ENCODE measurements around the gene DBN1.

DBN1 gene

DNA sequence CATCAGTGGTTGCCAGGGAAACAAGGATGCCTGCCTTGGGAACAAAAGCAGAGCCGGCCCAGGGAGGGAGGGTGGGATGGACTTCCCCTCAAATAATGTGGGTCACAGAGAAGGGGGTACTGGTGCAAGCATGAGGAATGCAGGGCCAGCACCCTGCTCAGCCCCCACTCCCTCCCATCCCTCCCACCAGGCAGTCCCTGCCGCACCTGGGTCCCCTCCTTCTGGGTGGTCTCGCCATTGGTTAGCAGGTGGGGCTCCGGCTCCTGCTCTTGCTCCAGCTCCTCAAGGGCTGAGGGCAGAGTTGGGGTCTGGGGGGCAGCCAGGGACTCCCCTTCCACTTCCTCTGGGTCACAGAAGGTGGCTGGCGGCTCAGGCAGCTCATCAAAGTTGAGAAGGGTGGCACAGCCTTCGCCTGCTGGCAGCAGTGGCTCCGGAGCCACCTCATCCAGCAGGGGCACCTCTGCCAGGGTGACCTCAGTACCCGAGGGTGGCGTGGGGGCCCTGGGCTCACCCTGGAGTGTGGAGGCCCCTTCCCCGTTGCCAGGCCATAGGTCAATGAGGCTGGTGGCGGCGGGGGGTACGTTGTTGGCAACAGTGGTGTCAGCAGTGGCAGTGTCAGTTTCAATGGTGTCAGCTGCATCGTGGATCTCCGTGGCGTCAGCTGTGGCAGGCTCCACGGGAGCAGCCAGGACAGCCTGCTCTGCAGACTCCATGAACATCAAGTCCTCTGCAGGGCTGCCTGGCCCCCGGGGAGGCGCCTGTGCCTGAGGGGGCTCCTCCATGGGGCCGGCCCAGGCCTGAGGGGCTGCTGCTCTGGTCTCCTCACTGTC is 15.4 kb downstream of the DBN1 start:
- in situ Hi-C loops (cut with MboI; ENCODE audit: low sequenced_read_pairs) = no loop called here

GRCh38 chr5:177456976-177457851 is 16.2 kb downstream of the DBN1 start:
- in situ Hi-C loops (cut with MboI; ENCODE audit: low sequenced_read_pairs) = no loop called here

DNA sequence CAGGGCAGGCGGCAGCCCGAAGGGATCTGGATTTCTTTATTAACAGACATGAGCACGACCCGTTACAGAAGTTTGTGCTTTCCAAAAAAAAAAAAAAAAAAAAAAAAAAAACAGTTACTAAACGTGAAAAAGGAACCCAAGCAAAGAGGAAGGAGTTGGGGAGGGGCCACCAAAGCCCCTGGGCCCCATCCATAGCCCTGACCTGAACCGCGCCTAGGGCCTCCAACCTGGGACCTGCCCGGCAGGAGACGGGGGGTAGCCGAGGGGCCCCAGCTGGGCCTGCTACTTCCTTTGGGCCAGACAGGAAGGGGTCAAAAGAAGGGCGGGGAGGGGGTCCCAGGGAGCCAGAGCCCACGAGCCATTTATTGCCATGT is 16.9 kb downstream of the DBN1 start:
- in situ Hi-C loops (cut with MboI; ENCODE audit: low sequenced_read_pairs) = no loop called here

DNA sequence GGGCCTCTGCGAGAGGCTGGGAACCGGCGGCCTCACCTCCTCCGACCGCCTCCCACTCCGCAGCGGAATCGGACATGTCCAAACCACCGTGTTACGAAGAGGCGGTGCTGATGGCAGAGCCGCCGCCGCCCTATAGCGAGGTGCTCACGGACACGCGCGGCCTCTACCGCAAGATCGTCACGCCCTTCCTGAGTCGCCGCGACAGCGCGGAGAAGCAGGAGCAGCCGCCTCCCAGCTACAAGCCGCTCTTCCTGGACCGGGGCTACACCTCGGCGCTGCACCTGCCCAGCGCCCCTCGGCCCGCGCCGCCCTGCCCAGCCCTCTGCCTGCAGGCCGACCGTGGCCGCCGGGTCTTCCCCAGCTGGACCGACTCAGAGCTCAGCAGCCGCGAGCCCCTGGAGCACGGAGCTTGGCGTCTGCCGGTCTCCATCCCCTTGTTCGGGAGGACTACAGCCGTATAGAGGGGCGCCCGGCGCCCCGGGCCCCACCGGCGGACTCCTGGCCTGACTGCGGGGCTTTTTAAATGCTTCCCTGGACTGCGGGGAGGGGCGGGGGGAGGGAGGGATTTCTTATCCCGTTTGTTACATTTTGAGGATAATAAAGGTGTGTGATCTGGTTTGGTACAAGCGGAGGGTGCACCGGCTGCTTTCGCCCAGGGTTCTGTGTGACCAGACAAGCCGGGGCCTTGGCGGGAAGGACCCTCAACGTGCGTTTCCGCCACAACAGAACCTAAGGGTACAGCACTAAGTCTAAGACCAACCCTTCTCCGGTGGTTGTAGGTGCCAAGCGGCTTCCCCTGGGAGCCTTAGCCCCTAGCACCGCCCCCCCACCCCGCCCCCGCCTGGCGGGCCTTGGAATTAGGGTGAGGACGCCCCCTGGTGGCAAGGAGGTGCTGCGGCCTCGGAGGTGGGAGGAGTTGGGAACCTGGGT is 17.5 kb downstream of the DBN1 start:
- in situ Hi-C loops (cut with MboI; ENCODE audit: low sequenced_read_pairs) = no loop called here

- in situ Hi-C loops (cut with MboI; ENCODE audit: low sequenced_read_pairs) = no loop called here
These were observed 18.3 kb downstream of the DBN1 start for GRCh38 chr5:177455036-177455660.

DNA sequence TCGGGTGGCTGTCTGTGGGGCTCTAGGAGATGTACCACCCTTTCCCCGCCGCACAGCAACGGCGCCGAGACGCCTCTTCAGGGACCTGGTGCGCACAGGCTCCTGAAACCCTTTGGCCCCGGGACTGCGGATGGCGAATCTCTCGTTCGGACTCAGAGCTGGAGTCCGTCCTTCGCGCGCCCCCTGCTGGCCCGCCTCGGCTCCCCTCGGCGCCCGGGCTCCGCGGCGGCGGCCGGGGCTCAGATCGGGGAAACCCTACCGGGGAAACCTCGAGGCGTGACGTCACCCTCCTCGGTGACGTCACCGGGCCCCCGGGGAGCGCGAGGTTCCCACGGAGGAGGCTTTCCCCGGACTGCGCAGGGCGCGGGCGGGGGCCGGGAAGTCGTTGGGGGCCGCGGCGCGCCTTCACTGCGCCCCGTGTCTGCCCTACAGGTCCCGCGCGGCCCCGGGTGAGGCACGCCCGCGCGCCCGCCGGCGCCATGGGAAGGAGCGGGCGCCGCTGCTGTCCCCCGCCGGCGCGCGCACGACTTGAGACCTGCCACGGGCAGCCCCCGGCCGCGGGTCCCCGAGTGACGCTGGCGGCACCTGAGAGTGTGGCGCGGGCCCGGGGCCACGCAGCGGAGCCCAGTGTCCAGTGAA is 18.9 kb downstream of the DBN1 start:
- in situ Hi-C loops (cut with MboI; ENCODE audit: low sequenced_read_pairs) = no loop called here

- in situ Hi-C loops (cut with MboI; ENCODE audit: low sequenced_read_pairs) = no loop called here
These were observed 19.5 kb downstream of the DBN1 start for GRCh38 chr5:177453852-177454396.

DNA sequence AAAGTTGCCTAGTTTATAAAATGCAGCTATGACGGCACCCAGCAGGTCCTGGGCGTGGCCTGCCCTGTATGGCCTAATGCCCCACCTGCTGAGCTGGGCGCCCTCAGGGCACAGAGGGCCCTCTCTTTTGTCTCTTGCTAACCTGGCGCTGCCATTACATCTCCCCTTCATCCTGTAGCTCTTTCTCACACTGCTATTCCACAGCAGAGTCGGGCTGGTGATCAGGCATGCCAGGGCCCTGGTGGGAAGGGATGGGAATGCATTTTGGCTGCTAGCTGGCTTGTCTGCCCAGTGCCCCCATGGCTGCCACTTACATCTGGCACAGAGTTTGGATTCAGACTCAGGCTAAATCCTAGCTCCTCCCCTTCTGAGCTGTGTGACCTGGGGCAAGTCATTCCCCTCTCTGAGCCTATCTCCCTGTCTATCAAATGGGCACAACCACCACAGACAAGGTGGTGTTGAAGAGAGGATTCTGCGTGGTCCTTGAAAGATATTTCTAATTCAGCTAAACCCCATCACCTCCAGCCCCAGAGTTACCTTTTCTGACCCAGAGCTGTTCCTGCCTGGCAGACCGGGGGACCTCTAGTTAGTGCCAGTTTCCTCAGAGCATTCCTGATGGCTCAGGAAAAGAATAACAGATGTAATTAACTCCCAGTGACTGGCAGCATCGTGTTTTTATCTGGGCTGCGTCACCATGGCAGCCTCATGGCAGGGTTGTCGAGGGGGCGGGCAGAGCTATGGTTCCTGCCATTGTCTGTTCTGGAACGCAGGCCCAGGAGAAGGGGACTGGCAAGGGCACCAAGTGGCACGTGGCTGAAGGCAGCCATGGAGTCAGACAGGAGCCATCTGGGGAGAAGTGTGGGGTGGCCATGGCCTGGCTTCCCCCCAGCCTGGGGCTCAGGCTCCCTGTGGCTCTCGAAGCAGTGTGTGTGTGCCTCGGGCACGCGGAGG is 20.5 kb downstream of the DBN1 start:
- in situ Hi-C loops (cut with MboI; ENCODE audit: low sequenced_read_pairs) = no loop called here

- in situ Hi-C loops (cut with MboI; ENCODE audit: low sequenced_read_pairs) = no loop called here
These were observed 22.6 kb downstream of the DBN1 start for GRCh38 chr5:177450667-177451424.

DNA sequence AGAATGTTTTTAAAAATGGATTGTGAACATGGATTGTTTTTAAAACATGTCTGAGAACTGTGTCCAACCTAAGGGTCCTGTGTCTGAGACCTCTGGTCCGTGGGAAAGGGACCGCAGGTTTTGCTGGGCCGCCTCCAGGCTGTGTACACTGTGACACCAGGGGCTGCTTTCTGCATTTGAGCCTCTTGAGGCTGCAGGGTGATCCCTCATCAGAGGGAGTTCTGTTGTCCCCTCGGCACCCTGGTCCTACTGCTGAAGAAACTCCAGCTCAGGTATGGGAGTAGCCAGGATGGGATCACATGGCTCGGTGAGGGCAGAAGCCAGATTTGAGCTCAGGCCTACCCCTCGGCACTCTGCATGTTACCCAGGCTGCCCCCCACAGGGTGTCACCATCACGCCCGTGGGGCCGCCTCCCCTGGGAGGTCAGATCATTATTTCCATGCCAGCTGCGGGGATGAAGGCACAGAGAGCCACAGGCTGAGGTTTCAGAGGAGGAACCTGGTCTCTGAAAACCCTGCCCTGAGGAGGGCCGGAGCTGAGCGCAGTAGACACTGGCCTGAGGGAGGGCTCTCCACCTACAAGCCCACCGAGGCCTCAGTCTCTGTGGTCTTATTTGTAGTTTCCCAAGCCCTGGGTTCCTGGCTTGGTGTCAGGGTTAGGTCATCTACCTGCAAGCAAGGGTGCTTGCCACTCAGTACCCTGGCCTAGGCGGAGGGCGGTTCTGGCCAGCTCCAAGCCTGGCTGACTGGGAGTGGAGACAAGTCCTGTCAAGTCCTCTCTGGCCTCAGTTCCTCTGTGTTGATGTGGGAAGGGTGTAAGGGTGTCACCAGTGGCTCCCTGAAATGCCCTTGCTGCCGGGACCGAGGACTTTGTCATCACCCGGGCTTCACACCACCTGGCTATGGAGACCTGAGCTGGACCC is 24.0 kb downstream of the DBN1 start:
- in situ Hi-C loops (cut with MboI; ENCODE audit: low sequenced_read_pairs) = no loop called here

DNA sequence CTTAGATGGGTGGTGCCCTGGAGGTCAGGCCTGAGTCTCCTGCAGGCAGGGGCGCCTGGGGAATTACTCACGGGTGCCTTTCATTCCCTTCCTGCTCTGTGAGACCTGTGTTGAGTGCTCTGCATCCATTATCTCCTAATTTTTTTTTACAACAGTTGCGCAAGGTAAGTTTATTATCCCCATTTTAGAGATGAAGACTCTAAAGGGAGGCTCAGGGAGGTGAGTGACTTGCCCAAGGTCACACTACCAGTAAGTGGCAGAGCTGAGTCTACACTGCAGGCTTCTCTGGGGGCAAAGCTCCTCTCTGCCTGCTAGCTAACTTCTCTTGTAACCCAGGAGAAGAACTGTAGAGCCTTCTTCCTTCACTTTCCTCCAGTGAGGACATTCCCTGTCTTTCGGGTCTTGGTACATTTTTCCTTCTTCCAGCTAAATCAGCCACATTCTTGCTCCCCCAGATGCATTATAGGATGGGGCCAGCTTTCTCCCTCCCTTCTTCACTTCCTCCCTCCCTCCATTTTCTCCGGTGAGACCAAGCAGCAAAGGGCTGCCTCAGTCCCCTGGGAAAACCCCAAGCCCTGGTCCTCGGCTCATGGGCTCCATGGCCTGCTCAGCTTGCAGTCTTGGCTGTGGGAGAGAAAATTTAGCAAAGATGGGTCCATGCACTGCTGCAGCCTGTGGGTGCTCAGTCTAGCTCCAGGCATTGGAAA is 25.0 kb downstream of the DBN1 start:
- in situ Hi-C loops (cut with MboI; ENCODE audit: low sequenced_read_pairs) = no loop called here

DNA sequence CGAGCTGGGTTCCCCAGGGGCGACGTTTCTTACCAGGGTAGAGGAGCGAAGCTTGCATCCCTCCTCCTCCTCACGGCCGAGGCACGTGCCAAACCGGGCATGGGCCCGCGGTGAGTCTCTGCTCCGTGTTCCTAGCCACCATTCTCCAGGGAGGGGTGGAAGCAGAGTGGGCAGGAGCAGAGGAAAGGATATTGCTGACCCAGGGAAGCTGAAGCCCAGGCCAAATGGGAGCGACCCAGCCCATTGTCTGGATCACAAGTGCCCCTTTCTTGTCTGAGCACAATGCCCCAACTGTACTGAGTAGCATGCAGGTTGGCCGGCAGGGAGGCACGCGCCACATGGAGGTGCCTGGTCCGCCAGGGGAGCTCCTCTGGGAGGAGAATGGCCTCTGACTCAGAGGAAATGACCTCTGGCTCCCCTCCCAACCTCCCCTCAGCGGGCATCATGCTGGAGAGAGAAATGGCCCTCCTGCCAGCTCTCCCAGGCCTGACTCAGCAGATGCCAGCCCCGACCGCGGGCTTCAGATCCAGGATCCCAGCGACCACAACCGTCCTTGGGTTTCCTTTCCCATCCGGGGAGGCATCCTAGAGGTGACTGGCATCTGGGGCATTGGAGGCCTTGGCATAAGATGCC is 25.7 kb downstream of the DBN1 start:
- in situ Hi-C loops (cut with MboI; ENCODE audit: low sequenced_read_pairs) = no loop called here

DNA sequence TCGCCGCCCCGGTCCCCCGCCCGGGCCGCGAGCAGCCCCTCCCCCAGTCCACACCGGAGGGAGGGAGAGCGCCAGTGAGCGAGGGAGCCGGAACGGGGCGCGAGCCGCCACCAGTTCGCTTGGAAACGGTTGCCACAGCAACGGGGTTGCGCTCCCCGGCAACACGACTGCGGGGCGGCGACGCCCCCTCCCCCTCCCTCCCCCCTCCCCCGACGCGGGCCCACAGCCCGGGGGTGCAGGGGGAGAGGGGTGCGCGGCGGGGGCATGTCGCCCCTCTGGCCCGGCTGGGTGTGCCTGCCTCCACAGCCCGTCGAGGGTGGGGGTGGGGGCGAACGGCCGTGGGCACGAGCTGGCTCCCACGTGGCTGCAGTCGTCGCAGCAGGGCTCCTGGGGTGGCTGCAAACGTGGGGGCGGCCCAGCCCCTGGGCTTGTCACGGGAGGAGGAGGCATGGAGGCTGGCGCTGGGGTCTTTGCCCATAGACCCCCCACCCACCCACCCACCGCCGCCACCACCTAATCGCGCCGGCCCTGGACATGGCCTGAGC is 26.3 kb downstream of the DBN1 start:
- in situ Hi-C loops (cut with MboI; ENCODE audit: low sequenced_read_pairs) = no loop called here

- in situ Hi-C loops (cut with MboI; ENCODE audit: low sequenced_read_pairs) = no loop called here
These were observed 27.0 kb downstream of the DBN1 start, which contains the start of gene PRR7 for GRCh38 chr5:177446200-177447065. Gene PRR7 (plus strand): TSS chr5:177446814. CDS start chr5:177455068, 8,254 bp downstream.

DNA sequence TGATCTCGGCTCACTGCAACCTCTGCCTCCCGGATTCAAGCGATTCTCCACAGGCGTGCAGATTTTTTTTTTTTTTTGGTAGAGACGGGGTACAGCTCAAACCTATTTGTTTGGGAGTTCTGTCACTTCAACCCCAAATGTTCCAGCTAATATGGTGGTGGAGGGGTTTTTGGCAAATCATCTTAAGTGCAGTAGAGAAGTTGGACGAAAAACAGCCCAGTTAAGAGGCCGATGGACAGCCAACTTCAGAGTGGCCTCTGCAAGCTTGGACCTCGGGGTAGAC is 27.6 kb downstream of the DBN1 start:
- in situ Hi-C loops (cut with MboI; ENCODE audit: low sequenced_read_pairs) = no loop called here
